HG03354 (cell line): ENCODE data around the gene CHRDL2.

ENCODE experiments used
- ATAC-seq: cut with Tn5 transposase; IDR thresholded peaks from one replicate; pipeline ENCODE4 v1.9.1; 2021; ENCODE audit warnings: mild to moderate bottlenecking; ENCODE audit not compliant: unreplicated experiment, poor library complexity, severe bottlenecking

The CHRDL2 gene

GRCh38 chr11:74689666-74690065, 41.6 kb downstream of the CHRDL2 start:
- no peak for ATAC-seq

DNA sequence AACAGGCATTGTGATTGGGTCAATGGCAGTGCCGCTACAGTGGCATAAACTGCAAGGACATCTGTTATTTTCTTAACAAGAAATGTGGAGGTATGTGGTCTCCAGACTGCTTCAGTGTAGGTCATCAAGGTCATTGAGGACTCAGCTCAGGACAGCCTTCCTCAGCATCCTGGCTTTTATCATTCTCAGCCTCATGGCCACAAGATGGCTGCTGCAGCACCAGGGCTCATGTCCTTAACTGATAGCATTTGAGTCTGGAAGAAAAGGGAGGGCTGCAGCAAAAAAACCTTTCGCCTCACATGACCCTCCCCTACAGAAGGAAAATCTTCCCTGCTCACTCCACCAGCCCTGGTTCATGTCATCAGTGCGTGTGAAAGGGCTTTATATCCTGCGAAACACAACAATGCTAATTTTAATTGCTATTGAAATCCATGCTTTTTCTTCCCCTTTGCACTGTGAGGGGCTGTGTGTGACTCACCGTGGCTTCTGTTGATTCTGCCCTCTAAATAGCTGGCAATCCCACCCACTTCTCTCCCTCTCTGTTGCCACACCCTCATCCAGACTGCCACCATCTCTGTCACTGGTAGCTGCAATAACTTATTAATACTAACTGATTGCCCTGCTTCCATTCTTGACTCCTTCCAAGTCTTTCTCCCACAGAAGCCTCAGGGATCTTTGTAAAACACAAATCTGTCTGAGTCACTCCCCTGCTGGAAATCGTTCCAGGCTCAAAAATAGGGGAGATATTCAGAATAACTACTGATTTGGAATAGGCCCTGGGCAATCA, 43.8 kb downstream of the CHRDL2 start:
- ATAC-seq = no peak

DNA sequence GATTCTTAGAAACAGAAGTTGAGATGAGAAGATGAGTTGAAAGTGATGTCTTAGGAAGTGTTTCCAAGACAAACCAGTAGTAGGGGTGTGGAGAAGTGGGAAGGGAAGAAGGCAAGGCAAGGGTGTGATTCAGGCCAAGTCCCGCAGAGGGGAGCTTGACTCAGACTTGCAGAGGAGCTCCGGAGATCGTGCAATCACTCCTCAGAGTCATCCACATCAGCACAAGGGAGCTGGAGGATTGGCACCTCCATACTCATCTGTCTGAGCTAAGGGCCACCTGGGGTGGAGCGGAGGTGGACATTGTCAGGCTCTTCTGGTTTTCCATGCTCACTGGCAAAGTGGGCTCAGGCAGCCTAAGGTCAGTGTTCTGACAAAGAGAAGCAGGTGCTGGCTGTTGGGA, 44.4 kb downstream of the CHRDL2 start:
- ATAC-seq = no peak

DNA sequence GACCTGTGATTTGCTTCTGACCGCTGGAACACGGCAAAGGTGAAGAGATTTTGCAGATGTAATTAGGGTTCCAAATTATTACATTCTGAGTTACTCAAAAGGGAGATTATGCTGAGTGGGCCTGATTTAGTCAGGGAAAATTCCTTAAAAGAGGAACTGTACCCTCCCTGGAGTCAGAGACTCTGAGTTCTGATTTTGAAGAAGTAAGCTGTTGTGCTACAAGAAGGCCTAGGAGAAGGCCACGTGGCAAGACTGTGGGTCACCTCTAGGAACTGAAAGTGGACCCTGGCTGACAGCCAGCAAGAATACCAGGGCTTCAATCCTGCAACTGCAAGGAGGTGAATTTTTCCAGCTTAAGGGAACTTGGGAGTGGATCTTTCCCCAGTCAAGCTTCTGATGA, 45.3 kb downstream of the CHRDL2 start:
- ATAC-seq = no peak

DNA sequence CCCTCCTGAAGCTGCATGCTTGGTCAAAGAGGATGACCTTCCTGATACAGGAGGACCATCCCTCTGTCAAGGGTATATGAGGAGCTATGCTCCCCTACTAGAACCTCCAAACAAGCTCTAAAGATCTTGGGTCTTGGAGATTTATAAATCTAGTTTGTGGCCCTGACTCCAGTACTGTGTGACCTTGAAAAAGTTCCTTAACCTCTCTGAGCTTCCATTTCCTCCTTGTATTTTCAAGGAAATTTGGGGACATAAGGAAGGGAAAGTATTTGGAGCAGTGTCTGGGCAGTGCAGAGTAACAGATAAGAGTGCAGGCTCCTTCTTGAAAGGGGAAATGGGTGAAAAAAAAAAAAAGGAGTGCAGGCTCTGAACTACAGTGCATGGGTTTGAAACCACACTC, 45.9 kb downstream of the CHRDL2 start:
- ATAC-seq = no peak

GRCh38 chr11:74684661-74685060, 46.6 kb downstream of the CHRDL2 start:
- ATAC-seq = no peak

DNA sequence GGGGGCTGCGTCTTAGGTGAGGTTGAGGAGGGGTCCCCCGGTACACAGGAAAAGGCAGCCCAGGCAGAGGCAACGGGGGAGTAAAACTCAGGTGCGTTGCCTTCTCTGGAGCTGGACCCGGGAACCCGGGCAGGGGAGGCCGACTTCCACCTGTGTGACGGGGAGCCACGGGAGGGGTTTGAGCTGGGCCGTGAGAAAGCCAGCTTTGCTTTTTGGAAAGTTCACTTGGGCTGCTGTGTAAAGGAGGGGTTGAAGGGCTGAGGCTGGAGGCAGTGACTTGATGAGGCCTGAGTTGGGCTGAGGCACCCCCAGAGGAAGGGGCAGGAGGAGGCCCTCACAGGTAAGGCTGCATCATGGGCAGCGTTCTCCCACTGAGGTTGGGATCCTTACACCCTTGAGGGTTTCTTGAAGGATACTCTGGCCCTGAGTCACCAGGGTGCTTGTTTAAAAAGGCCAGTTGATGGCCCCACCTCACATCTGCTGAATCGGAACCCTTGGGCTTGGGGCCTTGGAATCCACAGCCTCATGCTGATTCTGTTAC, 47.2 kb downstream of the CHRDL2 start:
- ATAC-seq = no peak

- no peak for ATAC-seq
Observed at GRCh38 chr11:74683279-74683871, 47.9 kb downstream of the CHRDL2 start.

DNA sequence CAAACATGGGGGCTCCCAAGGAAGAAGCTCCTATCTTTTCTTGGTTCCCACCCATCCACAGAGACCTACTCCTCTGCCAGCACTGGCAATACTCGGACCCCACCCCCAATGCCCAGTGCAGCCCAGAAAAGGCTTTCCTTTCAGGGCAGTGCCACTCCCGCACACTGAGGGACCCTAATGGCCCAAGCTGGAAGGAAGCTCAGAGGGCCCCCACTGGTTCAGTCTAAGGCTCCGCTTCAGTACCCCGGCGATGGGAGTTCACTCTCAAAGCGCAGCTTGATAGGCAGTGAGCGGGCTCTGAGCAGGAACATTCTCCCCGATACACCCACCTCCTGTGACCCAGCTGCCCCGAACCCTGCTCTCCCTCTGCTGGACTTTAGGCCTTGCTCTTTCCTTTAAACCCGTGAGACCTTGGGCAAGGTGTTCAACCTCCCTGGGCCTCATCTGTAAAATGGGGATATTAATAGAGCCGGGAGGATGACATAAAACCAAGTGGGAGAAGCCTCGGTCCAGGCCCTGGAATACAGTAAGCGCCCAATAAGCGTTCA, 48.4 kb downstream of the CHRDL2 start:
- ATAC-seq = no peak

DNA sequence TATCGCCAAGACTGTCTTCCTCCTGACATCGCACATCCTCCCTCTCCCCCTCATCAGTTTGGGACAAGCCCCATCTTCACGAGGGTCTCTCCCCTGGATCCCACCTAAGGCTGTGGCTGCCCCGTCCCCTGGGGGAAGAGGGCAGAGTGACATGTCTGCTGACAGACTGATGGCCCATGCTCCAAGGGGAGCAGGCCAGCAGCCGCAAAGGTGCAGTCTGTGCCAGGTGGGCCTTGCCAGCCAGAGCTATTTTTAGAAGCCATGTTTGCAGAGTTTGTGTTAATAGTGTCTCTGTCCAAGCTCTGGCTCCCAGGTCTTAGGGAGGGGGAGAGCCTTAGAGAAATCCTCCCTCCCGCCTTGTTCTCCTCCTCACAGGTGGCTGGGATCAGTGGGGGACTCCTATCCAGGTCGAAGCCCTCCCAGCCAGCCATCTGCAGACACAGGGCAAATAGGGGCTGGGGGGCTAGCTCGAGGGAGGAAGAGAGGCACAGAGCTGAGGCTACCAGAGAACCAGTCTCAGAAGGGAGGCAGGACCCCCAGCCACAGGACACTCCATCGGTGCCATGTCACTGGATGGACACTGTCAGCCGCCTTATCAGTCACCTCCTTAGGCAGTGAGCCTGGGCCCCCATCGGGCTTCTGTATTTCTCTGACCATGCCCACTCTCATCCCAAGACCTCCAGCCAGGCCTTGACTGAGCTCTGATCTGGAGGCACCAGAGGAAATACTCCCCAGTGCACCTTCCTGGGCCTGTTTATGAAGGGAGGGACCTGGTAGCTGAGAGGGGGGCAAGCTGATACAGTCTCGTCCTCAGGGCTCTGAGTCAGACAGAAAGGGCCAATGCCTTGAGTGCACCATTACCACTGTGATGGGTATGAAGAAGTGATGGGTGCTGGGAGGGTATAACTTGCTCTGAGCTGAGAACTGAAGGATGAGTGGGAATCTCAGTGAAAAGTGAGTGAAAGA, 49.3 kb downstream of the CHRDL2 start:
- no peak for ATAC-seq

- ATAC-seq = no peak
Observed at GRCh38 chr11:74680703-74681531, 50.3 kb downstream of the CHRDL2 start.

- no peak for ATAC-seq
Observed at GRCh38 chr11:74680035-74680671, 51.1 kb downstream of the CHRDL2 start.

DNA sequence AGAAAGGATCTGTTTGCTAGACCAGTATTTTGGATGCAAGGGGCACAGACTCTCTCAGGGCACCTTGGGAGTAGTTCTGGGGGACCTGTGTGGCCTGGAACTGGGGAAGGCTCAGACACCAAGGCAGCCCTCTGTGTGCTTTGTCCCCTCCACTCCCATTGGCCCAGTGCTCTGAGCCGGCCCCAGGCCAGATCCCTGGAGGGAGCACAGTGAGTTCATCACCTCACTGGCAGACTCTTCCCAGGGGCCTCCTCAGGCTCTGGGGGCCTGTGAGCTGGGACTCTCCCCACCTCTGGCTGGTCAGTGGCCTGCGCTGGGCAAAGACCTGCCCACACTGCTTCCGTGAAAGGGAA, 51.7 kb downstream of the CHRDL2 start:
- no peak for ATAC-seq

DNA sequence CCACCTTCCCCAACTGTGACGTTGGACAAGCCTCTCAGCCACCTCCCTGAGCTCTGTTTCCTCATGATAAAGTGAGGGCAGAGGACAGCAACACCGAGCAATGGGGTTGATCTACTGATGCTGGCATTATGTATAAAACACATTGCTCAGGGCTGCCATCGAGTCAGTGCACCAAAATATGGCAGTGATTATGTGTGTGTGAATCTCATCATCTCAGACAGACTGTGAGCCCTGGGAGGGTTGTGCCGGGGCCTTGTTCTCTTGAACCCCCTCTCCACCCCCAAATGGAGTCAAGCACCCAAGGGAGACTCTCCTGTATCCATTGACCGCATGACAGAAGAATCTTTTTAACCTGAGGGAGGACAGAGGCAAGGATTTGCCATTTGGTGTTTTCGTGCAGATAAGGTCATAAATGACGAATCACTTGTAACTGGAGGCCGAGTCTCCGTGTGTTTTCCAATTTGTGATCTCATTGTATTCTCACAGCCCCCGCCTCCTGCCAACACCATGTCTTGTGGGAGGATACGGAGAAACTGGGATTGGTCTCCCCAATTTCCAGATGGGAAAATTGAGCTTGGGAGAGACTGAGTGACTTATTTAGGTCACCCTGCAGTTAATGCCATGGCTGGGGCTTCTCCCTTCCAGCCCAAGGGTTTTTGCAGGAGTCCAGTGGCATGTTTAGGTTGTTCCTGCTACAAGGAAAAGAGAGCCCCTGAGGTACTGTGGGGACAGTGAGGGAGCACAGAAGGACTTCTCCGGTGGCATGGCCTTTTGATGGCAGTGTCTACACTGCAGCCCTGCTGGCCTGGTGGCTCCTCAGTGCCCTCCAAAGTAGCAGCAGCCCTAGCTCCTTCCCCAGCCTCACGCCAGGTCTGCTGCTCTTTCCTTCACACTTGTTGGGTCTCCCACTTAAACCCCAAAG, 52.4 kb downstream of the CHRDL2 start:
- ATAC-seq = no peak

DNA sequence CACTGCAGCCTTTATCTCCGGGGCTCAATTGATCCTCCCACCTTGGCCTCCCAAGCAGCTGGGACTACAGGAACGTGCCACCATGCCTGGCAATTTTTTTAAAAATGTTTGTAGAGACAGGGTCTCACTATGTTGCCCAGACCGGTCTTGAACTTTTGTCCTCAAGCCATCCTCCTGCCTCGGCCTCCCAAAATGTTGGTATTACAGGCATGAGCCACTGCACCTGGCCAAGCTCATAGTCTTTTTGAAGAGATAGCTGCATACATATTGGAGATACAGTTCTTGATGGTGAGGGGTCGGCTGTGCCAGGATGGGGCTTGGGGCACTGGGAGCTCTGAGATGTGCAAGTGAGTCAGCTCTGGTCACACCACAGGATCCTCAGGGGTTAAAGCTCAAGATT, 53.2 kb downstream of the CHRDL2 start:
- no peak for ATAC-seq

DNA sequence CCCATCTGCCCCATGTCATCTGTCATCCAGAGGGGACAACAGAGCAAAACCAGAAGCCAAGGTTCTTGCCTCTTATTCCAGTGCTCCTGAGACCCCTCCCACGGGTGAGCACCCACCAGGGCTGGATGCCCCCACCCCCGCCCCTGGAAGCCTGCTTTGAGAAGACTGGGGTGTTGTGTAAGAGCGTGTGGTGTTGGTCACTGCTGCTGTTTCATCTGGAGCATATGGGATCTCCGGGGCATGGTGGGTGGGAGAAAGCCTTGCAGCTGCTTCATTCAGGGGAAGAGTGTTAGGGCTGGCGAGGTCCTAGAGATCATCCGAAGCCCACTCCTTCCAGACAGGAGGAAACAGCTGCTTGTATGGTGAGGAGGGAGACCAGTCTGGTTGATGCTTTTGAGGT, 54.1 kb downstream of the CHRDL2 start:
- no peak for ATAC-seq

- no peak for ATAC-seq
Observed at GRCh38 chr11:74676596-74676995, 54.6 kb downstream of the CHRDL2 start.

DNA sequence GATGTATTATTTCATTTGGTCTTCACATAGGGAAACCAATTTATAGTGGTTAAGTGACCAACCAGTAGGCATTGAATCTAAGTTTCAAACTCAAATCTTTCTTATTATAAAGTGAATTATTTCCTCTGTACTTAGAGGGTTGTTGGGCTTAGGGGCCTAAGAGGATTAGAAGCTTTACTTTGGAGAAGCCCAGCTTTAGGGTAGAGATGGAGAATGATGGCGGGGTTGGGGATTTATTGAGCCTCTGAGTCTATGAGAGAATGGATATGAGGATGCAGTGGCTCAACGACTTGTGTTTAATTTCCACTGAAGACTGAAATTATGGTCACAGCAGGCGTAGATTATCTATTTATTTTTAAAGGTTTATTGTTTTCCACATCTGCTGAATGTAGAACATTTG, 55.5 kb downstream of the CHRDL2 start:
- no peak for ATAC-seq
